NB4 (cell line): ENCODE data around the gene PPHLN1.

ENCODE experiments used
- DNase-seq: peaks from one replicate; pipeline ENCODE4 v3.0.0; 2010; ENCODE audit warnings: low read depth
- H3K4me3 ChIP-seq: one replicate; pipeline ENCODE4 v1.5.1; 2011; ENCODE audit warnings: mild to moderate bottlenecking, low read depth, low read length, moderate library complexity
- CTCF ChIP-seq: IDR thresholded peaks from one replicate; pipeline ENCODE4 v1.5.1; 2012; ENCODE audit warnings: low read depth, low read length
- MAX ChIP-seq: IDR thresholded peaks from 2 replicates; pipeline ENCODE4 v1.6.1; 2011; ENCODE audit warnings: low read depth, low read length
- MYC ChIP-seq: IDR thresholded peaks from 2 replicates; pipeline ENCODE4 v1.6.1; 2011; ENCODE audit warnings: low read depth, low read length
- POLR2A ChIP-seq: IDR thresholded peaks from 2 replicates; pipeline ENCODE4 v1.6.1; 2011; ENCODE audit warnings: mild to moderate bottlenecking; ENCODE audit not compliant: insufficient read length; ENCODE audit errors: extremely low read depth

The PPHLN1 gene

GRCh38 chr12:42282294-42282693 lies 43.7 kb upstream of the PPHLN1 start:
- no peak overlapping the region for H3K4me3 ChIP-seq
- DNase-seq, result no peak
- TF ChIP-seq POLR2A, result no peak
- TF ChIP-seq MAX, result no peak
- TF ChIP-seq MYC, result no peak
- TF ChIP-seq CTCF, result no peak

- no peak overlapping the region for H3K4me3 ChIP-seq
- TF ChIP-seq POLR2A (no peak), MYC (no peak), MAX (no peak), CTCF (no peak)
- DNase-seq, result peak; percentile 39
These were observed 42.2 kb upstream of the PPHLN1 start for GRCh38 chr12:42283739-42284138.

- TF ChIP-seq CTCF (no peak), MAX (peak; percentile 31; the same call in 1 of the 2 replicates)
- DNase-seq, result peak; percentile 41
- H3K4me3 ChIP-seq, result no peak overlapping the region
These were observed 41.8 kb upstream of the PPHLN1 start for GRCh38 chr12:42284157-42284556.

- no peak for TF ChIP-seq POLR2A
- TF ChIP-seq MYC, result no peak
- no peak for TF ChIP-seq MAX
- no peak for TF ChIP-seq CTCF
- DNase-seq, result no peak
- no peak overlapping the region for H3K4me3 ChIP-seq
These were observed 41.1 kb upstream of the PPHLN1 start for GRCh38 chr12:42284876-42285275.

GRCh38 chr12:42285431-42285830 lies 40.5 kb upstream of the PPHLN1 start:
- no peak for DNase-seq
- no peak overlapping the region for H3K4me3 ChIP-seq
- TF ChIP-seq MAX (no peak), MYC (no peak), POLR2A (no peak), CTCF (no peak)

GRCh38 chr12:42286741-42287140 lies 39.2 kb upstream of the PPHLN1 start:
- TF ChIP-seq CTCF, result no peak
- no peak for TF ChIP-seq MAX
- no peak for TF ChIP-seq POLR2A
- no peak for TF ChIP-seq MYC
- no peak for DNase-seq
- no peak overlapping the region for H3K4me3 ChIP-seq
